ENCODE measurements around the gene GCG.

- no peak for TF ChIP-seq POLR2A (IDR thresholded peaks at IDR 0.05)
- TF ChIP-seq CTCF (IDR thresholded peaks at IDR 0.05), result no peak
Observed at GRCh38 chr2:162103443-162104009, 48.5 kb downstream of the GCG start.
